Left colon (tissue), 2 donors: ENCODE measurements around the gene NFATC3. TPM values are rescaled to one million over a fixed set of nuclear protein-coding genes. Genes with fewer than 3 reads are reported as not detected.
A peak's percentile ranks its signal among the peaks of the same experiment; 100 is the strongest.

Experiments used
- ATAC-seq: fragments of 200-7000 bp; cut with Tn5 transposase; one replicate; pipeline ENCODE4 v1.9.1; 2020; ENCODE audit warnings: mild to moderate bottlenecking, moderate library complexity
- DNase-seq, 2 donors: peaks; one replicate each; pipeline ENCODE4 v3.0.0-alpha.2; 2020
- intact Hi-C, 2 donors: fragments of 100-400 bp; cut with DNase I in 1 of 2; cut with micrococcal nuclease in 1 of 2; formaldehyde crosslinking; loops; one replicate each; pipeline versions ENCODE4 v1.11.2 to v1.14.0; 2022; cut with DNase I, micrococcal nuclease
- total RNA-seq, 2 donors: library from RNA; stranded (reverse); fragmentation: NEBNext Ultra II Directional; extraction: Animal tissue kit (Norgen Biotek cat#: 25700); gene quantifications; one replicate each; pipeline ENCODE4 v1.2.1, GENCODE V29; 2021
- donor health status: DM: no; HTN: no; CAD: no.
- donor health status: DM: yes; HTN: yes; CAD: no.

The NFATC3 gene
- total RNA-seq, 2 donors from 2014 or later: 24.6 to 24.9 TPM

DNA sequence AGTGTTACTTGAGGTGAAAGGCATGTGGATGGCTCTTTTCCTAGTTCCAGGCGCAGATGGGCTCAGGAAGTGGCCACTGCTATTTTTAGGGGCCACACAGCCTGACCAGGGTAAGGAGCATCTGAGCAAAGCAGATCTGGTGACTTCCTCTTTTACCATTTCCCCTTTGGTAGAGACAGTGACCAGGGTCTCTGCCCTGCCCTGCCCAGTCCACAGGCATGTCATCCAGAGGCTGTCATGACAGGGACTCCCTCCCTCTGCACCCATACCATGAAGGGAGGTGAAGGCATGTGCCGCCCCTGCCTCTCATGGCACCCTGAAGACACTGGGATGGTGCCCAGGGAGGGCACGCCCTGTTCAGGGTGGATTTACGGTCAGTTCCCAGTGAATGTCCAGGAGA is 162.2 kb downstream of the NFATC3 start:
- ATAC-seq (no peak), DNase-seq (no peak)
- intact Hi-C loops: no loop called here

DNA sequence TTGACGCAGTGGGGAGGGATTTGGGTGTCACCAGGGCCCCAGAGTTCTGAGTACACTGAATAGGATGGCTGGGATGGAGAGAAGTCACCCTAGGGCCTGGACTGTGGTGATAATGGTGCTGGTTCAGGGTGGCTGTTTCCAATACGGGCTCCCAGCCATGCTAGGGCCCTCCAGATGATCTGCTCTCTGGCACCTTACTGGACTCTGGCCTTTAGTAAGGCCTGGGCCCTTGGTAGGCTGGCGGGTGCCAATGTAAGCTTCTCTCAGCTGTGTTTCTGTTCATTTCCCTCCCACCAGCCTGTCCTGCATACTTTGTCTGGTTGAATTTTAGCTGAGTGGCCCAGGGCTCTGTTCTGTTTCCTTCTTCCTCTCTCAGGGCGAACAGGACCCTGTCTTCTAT is 162.8 kb downstream of the NFATC3 start:
- no peak for ATAC-seq
- DNase-seq: no peak
- intact Hi-C loops: no loop called here

DNA sequence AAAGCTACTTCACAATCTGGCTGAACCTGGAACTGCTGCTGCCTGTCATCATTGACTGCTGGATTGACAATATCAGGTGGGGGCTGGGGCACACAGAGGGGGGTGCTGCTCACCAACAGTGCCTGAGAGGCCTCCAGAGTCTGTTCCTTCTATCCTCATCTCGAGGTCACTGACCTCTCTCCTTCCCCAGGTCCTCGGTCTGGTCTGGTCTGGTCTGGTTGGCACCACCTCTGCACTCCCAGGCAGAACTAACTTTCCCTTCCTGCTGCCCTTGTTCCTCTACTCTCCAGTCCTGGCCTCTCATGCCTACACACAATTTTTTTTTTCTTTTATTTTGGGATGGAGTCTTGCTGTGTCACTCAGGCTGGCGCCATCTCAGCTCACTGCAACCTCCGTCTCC is 164.2 kb downstream of the NFATC3 start:
- intact Hi-C loops: no loop called here
- ATAC-seq: no peak
- DNase-seq: no peak

DNA sequence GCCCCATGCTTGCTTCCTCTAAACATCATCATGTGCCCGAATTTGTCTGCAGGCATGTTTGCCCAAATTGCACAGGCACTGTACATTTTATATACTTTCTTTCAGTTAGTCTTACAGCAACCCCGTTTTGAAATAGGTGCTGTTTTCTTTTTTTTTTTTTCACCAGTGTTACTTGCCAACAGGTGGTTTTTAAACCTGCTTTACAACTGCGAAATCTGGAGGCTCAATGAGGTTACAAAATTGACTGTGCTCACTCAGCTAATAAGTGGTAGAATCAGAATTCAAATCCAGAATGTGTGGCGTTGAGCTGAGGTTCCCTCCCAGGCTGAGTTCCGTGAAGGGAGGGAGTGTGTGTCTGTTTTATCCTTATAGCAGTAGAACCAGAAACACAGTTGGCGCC is 165.8 kb downstream of the NFATC3 start:
- ATAC-seq (no peak), DNase-seq (no peak)
- intact Hi-C loops: no loop called here

DNA sequence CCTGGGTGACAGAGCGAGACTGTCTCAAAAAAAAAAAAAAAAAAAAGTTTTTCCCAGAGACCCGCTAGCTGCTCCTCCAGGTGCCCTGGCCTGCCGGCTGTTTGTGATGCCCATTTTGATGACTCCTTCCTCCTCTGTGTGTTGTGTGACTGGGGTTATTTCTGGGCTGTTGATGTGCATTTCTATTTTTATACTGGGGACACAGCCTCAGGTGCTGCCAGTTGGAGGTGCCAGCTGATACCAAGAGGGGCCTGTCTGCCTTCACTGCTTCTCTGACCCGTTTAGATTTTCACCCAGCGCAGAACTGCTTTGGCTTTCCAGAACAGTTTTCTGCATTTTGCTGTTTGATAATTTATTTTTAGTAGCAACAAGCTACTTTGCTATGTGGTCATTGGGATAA is 166.7 kb downstream of the NFATC3 start:
- intact Hi-C loops: no loop called here
- no peak for ATAC-seq
- DNase-seq: no peak

DNA sequence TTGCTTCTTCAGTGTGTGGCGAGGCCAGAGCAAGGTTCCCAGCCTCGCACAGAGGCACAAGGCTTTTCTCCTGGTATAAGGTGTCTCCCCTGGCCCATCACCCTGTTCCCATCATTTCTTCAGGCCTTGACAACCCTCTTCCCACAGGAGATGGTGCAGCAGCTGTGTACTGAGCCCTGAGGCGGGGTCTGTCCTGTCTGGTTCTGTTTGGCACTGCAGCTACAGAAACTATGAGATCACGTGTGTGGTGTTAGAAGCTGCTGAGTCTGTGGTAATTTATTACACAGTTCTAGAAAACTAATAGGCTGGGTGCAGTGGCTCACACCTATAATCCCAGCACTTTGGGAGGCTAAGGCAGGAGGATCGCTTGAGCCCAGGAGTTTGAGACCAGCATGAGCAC is 167.2 kb downstream of the NFATC3 start:
- DNase-seq (no peak), ATAC-seq (no peak)
- intact Hi-C loops: no loop called here

DNA sequence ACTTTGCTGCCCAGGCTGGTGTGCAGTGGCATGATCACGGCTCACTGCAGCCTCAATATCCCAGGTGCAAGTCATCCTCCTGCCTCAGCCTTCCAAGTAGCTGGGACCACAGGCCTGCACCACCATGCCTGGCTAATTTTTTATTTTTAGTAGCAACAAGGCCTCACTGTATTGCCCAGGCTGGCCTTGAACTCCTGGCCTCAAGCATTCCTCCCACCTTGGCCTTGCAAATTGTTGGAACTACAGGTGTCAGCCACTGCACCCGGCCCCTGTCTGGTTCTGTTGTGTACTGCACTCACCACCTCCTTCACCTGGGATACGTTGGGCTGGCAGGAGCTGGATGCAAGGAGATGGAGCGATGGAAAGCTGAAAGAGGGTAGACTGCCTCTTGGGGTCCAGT is 168.6 kb downstream of the NFATC3 start:
- DNase-seq: no peak
- intact Hi-C loops: no loop called here
- ATAC-seq: no peak

DNA sequence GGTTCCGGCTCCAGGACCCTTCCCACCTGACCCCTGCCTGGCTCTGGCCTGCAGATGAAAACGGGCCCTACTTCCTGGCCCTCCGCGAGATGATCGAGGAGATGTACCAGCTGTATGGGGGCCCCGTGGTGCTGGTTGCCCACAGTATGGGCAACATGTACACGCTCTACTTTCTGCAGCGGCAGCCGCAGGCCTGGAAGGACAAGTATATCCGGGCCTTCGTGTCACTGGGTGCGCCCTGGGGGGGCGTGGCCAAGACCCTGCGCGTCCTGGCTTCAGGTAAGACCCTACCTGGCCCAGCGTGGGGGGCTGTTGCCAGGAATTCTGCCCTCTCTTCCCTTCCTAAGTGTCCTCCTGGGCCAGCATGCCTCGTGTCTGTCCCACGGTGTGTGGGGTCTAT is 170.5 kb downstream of the NFATC3 start:
- intact Hi-C loops: no loop called here
- ATAC-seq: no peak
- DNase-seq: no peak

DNA sequence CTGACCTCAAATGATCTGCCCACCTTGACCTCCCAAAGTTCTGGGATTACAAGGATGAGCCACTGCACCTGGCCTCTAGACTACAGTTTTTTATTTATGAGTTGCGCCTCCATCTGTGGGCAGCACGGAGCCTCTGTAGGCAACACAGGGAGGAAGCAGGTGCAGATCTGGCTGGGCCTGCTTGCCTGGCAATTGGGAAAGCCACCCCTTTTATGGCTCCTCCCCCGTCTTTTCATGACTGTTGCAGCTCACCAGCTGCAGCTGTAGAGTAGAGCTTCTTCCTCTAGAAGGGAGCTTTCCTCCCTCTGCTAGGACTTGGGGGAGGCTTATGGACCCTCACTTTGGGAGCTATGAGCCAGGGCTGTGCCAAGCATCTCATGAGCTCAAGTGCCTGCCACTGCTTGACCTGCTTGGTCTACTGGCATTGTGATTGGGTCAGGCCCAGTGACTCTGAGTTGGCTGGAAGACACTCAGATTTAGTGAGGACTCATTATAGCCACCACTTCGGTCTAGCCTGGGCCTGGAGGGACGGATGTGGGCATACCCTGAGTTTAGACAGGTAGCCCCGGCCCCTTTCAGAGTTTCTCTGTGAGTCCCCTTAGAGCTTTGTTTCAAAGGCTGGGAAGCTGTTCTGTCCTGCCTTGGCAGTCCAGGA is 172.2 kb downstream of the NFATC3 start:
- DNase-seq (peak in 1 of 2 donors; percentile 70), ATAC-seq (peak; percentile 45)
- intact Hi-C loops: no loop called here

DNA sequence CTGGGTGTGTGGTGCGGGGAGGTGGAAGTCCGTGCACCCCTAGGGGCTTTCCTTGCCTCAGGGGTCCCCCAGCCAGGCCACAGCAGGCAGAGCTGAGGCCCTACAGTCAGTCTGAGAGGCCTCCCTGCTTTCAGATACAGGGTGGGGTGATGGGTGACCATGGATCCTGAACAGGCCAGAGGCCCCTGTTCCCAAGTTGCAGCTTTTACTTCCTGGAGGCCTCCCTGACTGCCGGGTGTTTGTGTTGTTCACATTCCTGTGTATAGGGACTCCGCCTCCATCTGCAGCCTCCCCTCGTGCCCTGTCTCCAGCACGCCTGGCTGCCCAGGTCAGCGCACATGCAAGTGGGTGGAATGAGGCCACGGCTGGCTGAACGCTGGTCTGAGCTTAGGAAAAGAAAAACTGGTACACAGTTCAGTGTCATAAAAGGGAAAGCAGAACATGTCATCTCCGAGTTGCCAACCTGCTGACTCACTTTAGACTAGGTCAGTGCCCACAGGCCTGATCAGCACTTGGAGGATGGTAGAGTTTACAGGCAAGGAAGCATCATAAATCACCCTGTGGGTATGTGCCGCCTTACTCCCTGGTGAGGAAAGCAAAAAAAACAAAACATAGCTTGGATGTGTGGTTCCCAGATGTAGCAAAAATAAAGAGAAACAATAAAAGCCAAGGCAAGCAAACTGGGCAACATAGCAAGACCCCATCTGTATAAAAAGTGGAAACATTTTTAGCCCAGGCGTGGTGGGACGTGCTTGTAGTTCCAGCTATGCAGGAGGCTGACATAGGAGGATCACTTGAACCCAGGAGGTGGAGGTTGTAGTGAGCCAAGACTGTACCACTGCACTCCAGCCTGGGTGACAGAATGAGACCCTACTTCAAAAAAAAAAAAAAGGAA is 173.0 kb downstream of the NFATC3 start:
- ATAC-seq (peak; percentile 79), DNase-seq (peak; percentile 62 to 85)
- intact Hi-C loops: no loop called here

DNA sequence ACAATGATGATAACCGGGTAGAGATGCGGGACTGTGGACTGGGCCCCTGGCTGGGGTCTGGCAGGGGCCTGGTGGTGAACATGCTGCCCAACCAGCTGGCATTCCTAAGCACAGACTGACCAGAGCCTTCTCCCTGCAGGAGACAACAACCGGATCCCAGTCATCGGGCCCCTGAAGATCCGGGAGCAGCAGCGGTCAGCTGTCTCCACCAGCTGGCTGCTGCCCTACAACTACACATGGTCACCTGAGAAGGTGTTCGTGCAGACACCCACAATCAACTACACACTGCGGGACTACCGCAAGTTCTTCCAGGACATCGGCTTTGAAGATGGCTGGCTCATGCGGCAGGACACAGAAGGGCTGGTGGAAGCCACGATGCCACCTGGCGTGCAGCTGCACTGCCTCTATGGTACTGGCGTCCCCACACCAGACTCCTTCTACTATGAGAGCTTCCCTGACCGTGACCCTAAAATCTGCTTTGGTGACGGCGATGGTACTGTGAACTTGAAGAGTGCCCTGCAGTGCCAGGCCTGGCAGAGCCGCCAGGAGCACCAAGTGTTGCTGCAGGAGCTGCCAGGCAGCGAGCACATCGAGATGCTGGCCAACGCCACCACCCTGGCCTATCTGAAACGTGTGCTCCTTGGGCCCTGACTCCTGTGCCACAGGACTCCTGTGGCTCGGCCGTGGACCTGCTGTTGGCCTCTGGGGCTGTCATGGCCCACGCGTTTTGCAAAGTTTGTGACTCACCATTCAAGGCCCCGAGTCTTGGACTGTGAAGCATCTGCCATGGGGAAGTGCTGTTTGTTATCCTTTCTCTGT is 174.0 kb downstream of the NFATC3 start:
- ATAC-seq: no peak

DNA sequence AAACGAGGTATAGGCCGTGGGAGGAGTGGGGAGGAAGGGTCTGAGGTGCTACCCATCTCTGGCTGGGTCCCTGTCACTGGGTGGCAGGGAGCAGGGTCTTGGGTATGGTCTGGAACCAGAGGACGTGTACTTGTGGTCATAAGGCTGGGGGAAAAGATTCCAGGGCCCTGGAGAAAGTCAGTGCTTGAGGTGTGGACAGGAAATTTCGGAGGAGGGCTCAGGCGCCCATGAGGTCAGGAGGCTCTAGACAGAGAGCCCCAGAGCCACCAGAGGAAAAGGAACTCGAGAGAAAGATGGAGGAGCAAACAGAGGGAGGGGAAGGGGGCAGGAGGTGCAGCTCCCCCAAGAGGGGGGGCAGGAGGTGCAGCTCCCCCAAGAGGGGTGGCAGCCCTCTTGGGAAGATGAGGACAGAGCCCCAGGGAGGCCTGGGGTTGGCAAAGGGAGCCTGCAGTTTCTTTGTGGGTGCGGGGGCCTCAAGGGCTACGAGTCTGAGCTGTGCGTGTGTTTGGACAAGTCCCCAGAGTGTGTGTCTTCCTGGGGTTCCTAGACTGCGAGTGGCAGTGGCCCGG is 178.5 kb downstream of the NFATC3 start:
- ATAC-seq (no peak), DNase-seq (no peak)
- intact Hi-C loops: loop anchor here in 1 of 2 donors (5.0 kb wide), 1 partner anchor 49 kb away; the partner anchor contains the start of genes PRMT7 and SLC7A6OS

More for the DNA sequence above, 174.0 kb downstream of the NFATC3 start:
- intact Hi-C loops: no loop called here
- no peak for DNase-seq

DNA sequence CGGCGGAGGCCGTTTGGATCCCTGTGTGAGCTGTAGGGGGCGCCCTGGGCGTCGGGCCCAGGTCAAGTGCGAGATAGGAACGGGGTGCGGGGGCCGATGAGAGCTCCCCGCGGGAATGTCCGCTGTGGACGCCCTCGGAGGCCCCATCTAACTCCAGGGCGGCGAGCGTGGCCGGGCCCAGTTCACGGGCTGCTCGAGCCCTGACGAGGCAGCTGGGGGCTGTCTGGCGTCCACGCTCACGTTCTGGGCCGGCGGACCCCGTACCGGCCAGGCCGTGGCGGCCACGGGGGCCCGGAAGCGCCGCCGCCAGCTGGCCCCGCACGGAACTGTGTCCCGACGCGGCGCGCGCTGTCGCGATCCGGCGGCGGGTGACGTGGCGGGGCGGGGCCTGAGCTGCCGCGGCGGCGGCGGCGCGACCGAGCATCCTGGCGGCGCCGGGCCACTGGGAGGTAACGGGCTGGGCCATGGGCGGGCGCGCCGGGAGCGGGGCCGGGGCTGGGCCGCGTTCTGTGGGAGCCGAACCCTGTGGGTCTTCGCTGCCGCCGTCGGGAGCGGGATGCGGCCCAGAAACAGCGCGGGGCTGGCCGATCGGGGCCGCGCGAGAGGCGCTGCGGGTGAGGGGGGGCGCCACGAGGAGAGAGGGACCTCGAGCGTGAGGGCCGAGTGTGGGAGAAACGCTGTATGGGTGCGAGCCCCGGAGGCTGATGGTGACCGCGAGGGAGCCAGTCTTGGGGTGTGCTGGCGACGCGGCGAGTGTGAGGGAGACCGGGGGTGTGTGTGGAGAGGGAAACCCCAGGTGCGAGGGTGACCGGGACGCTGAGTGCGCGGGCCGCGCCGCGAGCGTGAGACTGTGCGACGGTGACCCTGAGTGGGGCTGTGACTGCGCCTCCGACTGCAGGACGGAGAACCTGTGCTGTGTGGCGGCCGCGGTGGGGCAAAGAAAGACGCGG is 179.2 kb downstream of the NFATC3 start, which contains the start of gene SLC7A6:
Gene SLC7A6, plus strand, starts transcription at position 399 of the 950 bp plus-strand sequence. CDS start 10,201 bp downstream, outside the sequence.
- DNase-seq: peak; percentile 68 to 84
- intact Hi-C loops: loop anchor here in 1 of 2 donors (5.0 kb wide), 1 partner anchor 48 kb away; the partner anchor contains the start of genes PRMT7 and SLC7A6OS
- peak; percentile 68 for ATAC-seq

DNA sequence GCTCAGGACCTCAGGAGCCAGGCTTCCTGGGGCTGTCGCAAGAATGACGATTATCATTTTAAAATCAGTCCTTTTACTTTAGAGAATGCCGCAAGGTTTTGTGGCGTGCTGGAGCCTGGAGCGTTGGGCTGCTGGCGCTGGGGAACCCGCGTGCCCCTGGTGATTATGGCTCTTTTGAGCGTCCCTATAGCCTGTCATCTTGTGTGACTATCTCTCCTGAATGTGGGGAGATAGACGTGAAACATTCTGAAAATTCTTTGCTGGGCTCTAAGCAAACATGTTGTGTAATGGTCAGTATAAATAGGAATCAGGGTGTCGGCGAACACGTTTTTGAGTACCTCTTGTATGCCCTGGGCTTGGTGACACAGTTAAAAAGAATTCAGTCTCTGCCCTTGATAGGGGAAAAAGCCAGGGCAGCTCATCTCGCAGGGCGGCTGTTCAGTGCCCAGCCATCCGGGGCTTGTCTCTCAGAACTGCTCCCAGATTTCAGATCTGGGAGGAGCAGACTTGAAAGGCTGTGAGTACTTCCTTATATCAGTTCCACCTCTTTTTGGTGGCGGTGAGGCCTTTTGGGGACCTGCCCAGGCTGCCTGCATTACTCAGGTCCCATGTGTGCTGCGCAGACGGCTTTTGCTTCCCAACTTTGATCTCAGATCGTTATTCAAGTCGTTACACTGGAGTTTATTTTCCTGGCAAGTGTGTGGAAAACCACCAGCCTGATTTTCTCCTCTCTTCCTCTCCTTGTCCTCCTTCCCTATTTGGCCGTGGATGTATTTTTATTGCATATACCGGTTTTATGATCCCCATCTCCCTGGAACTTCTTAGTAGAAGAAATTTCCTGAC is 180.1 kb downstream of the NFATC3 start:
- intact Hi-C loops: no loop called here
- ATAC-seq: peak; percentile 70

DNA sequence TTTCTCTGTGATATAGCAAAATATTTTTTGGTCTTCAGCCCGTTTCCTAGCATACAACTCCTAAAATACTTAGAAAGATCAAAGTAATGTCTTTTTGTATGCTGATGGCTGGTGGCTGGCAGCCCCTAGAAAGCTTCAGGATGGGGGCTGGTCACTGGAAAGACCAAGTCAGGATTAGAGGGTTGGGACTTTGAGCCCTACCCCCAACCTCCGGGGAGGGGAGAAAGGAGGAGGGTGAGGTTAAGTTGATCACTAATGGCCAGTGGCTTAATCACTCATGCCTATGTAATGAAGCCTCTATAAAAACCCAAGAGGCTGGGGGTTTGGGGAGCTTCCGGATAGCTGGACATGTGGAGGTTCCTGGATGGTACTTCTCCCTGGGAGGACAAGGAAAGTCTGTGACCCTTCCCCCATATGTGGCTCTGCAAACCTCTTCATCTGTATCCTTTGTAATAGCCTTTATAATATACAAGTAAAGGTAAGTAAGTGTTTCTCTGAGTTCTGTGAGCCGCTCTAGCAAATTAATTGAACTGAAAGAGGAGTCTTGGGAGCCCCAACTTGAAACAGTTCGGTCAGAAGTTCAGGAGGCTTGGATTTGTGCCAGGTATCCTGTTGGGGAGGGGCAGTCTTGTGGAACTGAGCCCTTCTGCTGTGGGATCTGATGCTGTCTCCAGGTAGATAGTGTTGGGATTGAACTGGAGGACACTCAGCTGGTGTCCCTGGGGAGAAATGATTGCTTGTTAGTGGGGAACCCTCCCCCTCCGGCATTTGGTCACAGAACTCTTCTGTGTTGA is 182.6 kb downstream of the NFATC3 start:
- ATAC-seq: no peak
- intact Hi-C loops: no loop called here
- peak in 1 of 2 donors; percentile 42 for DNase-seq

More for the DNA sequence above, 180.1 kb downstream of the NFATC3 start:
- peak; percentile 71 to 77 for DNase-seq

DNA sequence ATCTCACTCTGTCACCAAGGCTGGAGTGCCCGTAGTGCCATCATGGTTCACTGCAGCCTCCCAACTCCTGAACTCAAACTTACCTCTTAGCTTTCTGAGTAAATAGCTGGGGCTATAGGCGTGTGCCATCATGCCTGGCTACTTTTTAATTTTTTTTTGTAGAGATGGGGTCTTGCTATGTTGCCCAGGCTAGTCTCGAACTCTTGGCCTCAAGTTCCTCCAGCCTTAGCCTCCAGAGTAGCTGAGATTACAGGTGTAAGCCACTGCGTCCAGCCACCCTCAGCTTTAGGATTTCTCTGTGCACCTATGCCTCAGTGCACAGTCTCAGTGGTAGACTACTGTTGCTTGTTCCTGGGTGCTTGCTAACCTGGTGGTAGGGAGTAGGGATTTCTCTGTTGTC is 184.6 kb downstream of the NFATC3 start:
- intact Hi-C loops: no loop called here
- DNase-seq: no peak
- no peak for ATAC-seq
